K562 (cell line): ENCODE measurements around the gene CAMK2G. TPM values are rescaled to one million over a fixed set of nuclear protein-coding genes. Genes with fewer than 3 reads are reported as not detected.

ENCODE experiments used
- CBX1 ChIP-seq: sonication (generic); IDR thresholded peaks from 2 replicates; pipeline ENCODE4 v1.6.1; 2016; ENCODE audit warnings: antibody characterized with exemption, low read depth, mild to moderate bottlenecking
- DMBX1 ChIP-seq: fragments of 250-450 bp; sonication (Bioruptor Pico); IDR thresholded peaks from 2 replicates; pipeline ENCODE4 v1.8.0; 2022; ENCODE audit warnings: inconsistent platforms, mild to moderate bottlenecking, moderate library complexity, borderline replicate concordance
- ETV5 ChIP-seq: sonication (generic); formaldehyde crosslinking; IDR thresholded peaks from 2 replicates; pipeline ENCODE4 v1.4.0; 2020; ENCODE audit warnings: low read depth, mild to moderate bottlenecking, missing genetic modification reagents
- GATAD2B ChIP-seq: fragments of 450-650 bp; IDR thresholded peaks from 2 replicates; pipeline ENCODE4 v1.6.1; 2017; ENCODE audit warnings: mild to moderate bottlenecking, borderline replicate concordance
- HMGXB4 ChIP-seq: sonication (generic); formaldehyde crosslinking; IDR thresholded peaks from 2 replicates; pipeline ENCODE4 v1.8.1; 2023; ENCODE audit warnings: mild to moderate bottlenecking, missing genetic modification reagents
- HNRNPK ChIP-seq: fragments of 200-400 bp; formaldehyde crosslinking; IDR thresholded peaks from one replicate; pipeline ENCODE4 v1.6.1; 2018; ENCODE audit warnings: mild to moderate bottlenecking, low read depth, low read length; ENCODE audit not compliant: poor library complexity, severe bottlenecking
- KAT8 ChIP-seq: fragments of 450-650 bp; IDR thresholded peaks from 2 replicates; pipeline ENCODE4 v1.6.1; 2016; ENCODE audit warnings: low read depth, mild to moderate bottlenecking
- MAFF ChIP-seq: IDR thresholded peaks from 2 replicates; pipeline ENCODE4 v1.6.1; 2012; ENCODE audit warnings: low read length, improper control_type of control experiment
- MXD1 ChIP-seq: fragments of 250-450 bp; sonication (Bioruptor Pico); IDR thresholded peaks from 2 replicates; pipeline ENCODE4 v1.8.0; 2021; ENCODE audit warnings: borderline replicate concordance, mild to moderate bottlenecking, moderate library complexity; ENCODE audit not compliant: poor library complexity, severe bottlenecking
- MYC ChIP-seq, 2 experiments: fragments of 250-450 bp in 1 of 2; sonication (Bioruptor Pico) in 1 of 2; IDR thresholded peaks; 2 replicates each; pipeline versions ENCODE4 v1.5.1 to v1.6.1; 2012 to 2021; ENCODE audit warnings: low read depth in 2 of 2, borderline replicate concordance in 1 of 2, improper control_type of control experiment in 1 of 2, low read length in 1 of 2, mild to moderate bottlenecking in 1 of 2, moderate library complexity in 1 of 2
- NELFE ChIP-seq: IDR thresholded peaks from 2 replicates; pipeline ENCODE4 v1.6.1; 2011; ENCODE audit warnings: mild to moderate bottlenecking; ENCODE audit not compliant: insufficient read depth, insufficient read length
- NFE2 ChIP-seq: IDR thresholded peaks from 2 replicates; pipeline ENCODE4 v1.6.1; 2014; ENCODE audit warnings: antibody characterized with exemption, low read depth
- NONO ChIP-seq, 2 experiments: fragments of 200-400 bp in 1 of 2; fragments of 450-650 bp in 1 of 2; formaldehyde crosslinking in 1 of 2; IDR thresholded peaks; 2 replicates each; pipeline ENCODE4 v1.6.1; 2017; ENCODE audit warnings: low read depth in 2 of 2, mild to moderate bottlenecking in 2 of 2, moderate library complexity in 2 of 2, low read length in 1 of 2
- PHF20 ChIP-seq: fragments of 450-650 bp; IDR thresholded peaks from 2 replicates; pipeline ENCODE4 v1.6.1; 2018; ENCODE audit not compliant: partially characterized antibody
- POLR2AphosphoS5 ChIP-seq: IDR thresholded peaks from 2 replicates; pipeline ENCODE4 v1.6.1; 2011; ENCODE audit warnings: mild to moderate bottlenecking, low read depth, low read length, moderate library complexity; ENCODE audit not compliant: control insufficient read depth, insufficient read depth
- RBBP5 ChIP-seq: fragments of 200-600 bp; sonication (generic); IDR thresholded peaks from 2 replicates; pipeline ENCODE4 v1.6.1; 2012; ENCODE audit warnings: borderline replicate concordance, mild to moderate bottlenecking, low read length, control low read depth, inconsistent platforms; ENCODE audit not compliant: insufficient read depth, poor library complexity, severe bottlenecking
- RBM34 ChIP-seq: fragments of 200-400 bp; formaldehyde crosslinking; IDR thresholded peaks from 2 replicates; pipeline ENCODE4 v1.6.1; 2018; ENCODE audit warnings: low read length, borderline replicate concordance; ENCODE audit not compliant: insufficient read depth
- RCOR1 ChIP-seq, 2 experiments: IDR thresholded peaks; 2 replicates each; pipeline ENCODE4 v1.6.1; 2012; ENCODE audit warnings: low read depth in 2 of 2, low read length in 2 of 2, borderline replicate concordance in 1 of 2, improper control_type of control experiment in 1 of 2
- TAF7 ChIP-seq: fragments of 450-650 bp; IDR thresholded peaks from 2 replicates; pipeline ENCODE4 v1.6.1; 2016; ENCODE audit warnings: missing genetic modification characterization, missing compliant biosample characterization
- THAP12 ChIP-seq: fragments of 250-450 bp; sonication (Bioruptor Pico); IDR thresholded peaks from 2 replicates; pipeline ENCODE4 v1.9.0; 2021; ENCODE audit warnings: mild to moderate bottlenecking, inconsistent platforms
- XRCC3 ChIP-seq: fragments of 450-650 bp; IDR thresholded peaks from 2 replicates; pipeline ENCODE4 v1.6.1; 2017; ENCODE audit warnings: mild to moderate bottlenecking, moderate library complexity
- ZNF316 ChIP-seq: fragments of 450-650 bp; IDR thresholded peaks from 2 replicates; pipeline ENCODE4 v1.6.1; 2016
- polyA plus RNA-seq, 8 experiments: library from polyadenylated mRNA; depleted of rRNA in 4 of 8; stranded (reverse) in 5 of 8; unstranded in 3 of 8; fragments of >200 nt; fragmentation: Nextera tagmentation in 2 of 8; fragmentation: Illumina TruSeq in 1 of 8; extraction: Ambion mirVana in 2 of 8; extraction: Trizol in 1 of 8; gene quantifications; 2 replicates each; pipeline versions ENCODE4 v1.2.1 to v1.2.3, GENCODE V29; 2011 to 2014; ENCODE audit warnings: inconsistent platforms in 1 of 8, missing spikeins in 1 of 8
- total RNA-seq, 7 experiments: library from RNA; depleted of rRNA in 6 of 7; stranded (reverse); fragments of >200 nt in 6 of 7; fragmentation: Illumina TruSeq in 2 of 7; extraction: Trizol in 2 of 7; gene quantifications; 2 replicates each; pipeline versions ENCODE4 v1.2.1 to v1.2.3, GENCODE V29; 2011 to 2021; ENCODE audit warnings: low replicate concordance in 1 of 7

Gene CAMK2G
- total and polyA plus RNA-seq, 9 of the 15 experiments (the other 6 are each of a cell fraction or from before 2014, with no cell fraction given), result 9.0 to 37.9 (median 32.6) TPM

- TF ChIP-seq CBX1, result 0 out of 2 replicates have a peak, but pooled peaks have one; percentile 42
- no peak for TF ChIP-seq NELFE
- peak; percentile 74 for TF ChIP-seq NFE2
- TF ChIP-seq RCOR1 (IDR thresholded peaks at IDR 0.05; ENCODE audit: borderline replicate concordance in 1 of 2, low read depth in 2 of 2, low read length in 2 of 2), result peak in 1 of 2 experiments; percentile 10; a peak in 1 of 4 replicates
- no peak for TF ChIP-seq ETV5 (CRISPR knock-in tag)
- TF ChIP-seq POLR2AphosphoS5, result peak; percentile 58; the same call in 1 of the 2 replicates
- TF ChIP-seq RBBP5, result peak; percentile 92
- peak; percentile 37 for TF ChIP-seq MXD1 (CRISPR knock-in tag)
- TF ChIP-seq MAFF, result no peak
- TF ChIP-seq HMGXB4 (CRISPR knock-in tag), result 0 out of 2 replicates have a peak, but pooled peaks have one; percentile 48
- TF ChIP-seq MYC (IDR thresholded peaks at IDR 0.05; ENCODE audit: low read depth, low read length), result peak; percentile 45
- TF ChIP-seq MYC (CRISPR knock-in tag; IDR thresholded peaks at IDR 0.05; ENCODE audit: borderline replicate concordance, low read depth), result peak; percentile 70; the same call in 1 of the 2 replicates
- TF ChIP-seq NONO (IDR thresholded peaks at IDR 0.05; ENCODE audit: low read depth in 2 of 2, low read length in 1 of 2), result peak in 1 of 2 experiments; percentile 52; a peak in 2 of 4 replicates
- TF ChIP-seq THAP12, result peak; percentile 71
- no peak for TF ChIP-seq HNRNPK
- 0 out of 2 replicates have a peak, but pooled peaks have one; percentile 23 for TF ChIP-seq DMBX1 (CRISPR knock-in tag)
- TF ChIP-seq PHF20, result peak; percentile 25
- no peak for TF ChIP-seq KAT8
- TF ChIP-seq RBM34, result 0 out of 2 replicates have a peak, but pooled peaks have one; percentile 56
- no peak for TF ChIP-seq GATAD2B
- TF ChIP-seq TAF7 (tag), result no peak
- TF ChIP-seq XRCC3, result no peak
- peak; percentile 92 for TF ChIP-seq ZNF316
Measured at GRCh38 chr10:73874267-73875138, at the start of gene CAMK2G (continued).
